ENCODE measurements around the gene NDUFA11. TPM values are rescaled to one million over a fixed set of nuclear protein-coding genes. Genes with fewer than 3 reads are reported as not detected.

The NDUFA11 gene
- total RNA-seq, 2 experiments from 2014 or later: 214 to 217 TPM

GRCh38 chr19:5896365-5897076, 7.1 kb downstream of the NDUFA11 start:
- Mint-ChIP-seq H3K27me3 (peaks cover 3% of the 10 kb centered on the region), H3K4me3 (no peak overlapping the region), H3K27ac (no peak overlapping the region), H3K9me3 (ENCODE audit: low read depth) (no peaks in the 10 kb centered on the region), H3K4me1 (peaks cover 11% of the 10 kb centered on the region), H3K36me3 (peaks cover 5% of the 10 kb centered on the region)
- CTCF ChIA-PET: interaction anchor here (1.0 kb wide), 1 partner anchor 92 kb away, joined by 5 read pairs; no protein-coding TSS in a partner anchor
- ATAC-seq (no peak), DNase-seq (no peak)

- H3K36me3 Mint-ChIP-seq: peaks cover under 1% of the 10 kb centered on the region
- H3K27ac Mint-ChIP-seq: no peak overlapping the region
- H3K27me3 Mint-ChIP-seq: peaks cover 3% of the 10 kb centered on the region
- H3K9me3 Mint-ChIP-seq (ENCODE audit: low read depth): no peaks in the 10 kb centered on the region
- H3K4me3 Mint-ChIP-seq: no peak overlapping the region
- ATAC-seq (no peak), DNase-seq (no peak)
- peaks cover 4% of the 10 kb centered on the region for H3K4me1 Mint-ChIP-seq
- CTCF ChIA-PET: interaction anchor here (0.9 kb wide), 1 partner anchor 92 kb away, joined by 3 read pairs; no protein-coding TSS in a partner anchor
These were observed 7.7 kb downstream of the NDUFA11 start for GRCh38 chr19:5895890-5896289.

- DNase-seq: no peak
- no peak overlapping the region for H3K27ac Mint-ChIP-seq
- ATAC-seq: no peak
- peaks cover 3% of the 10 kb centered on the region for H3K27me3 Mint-ChIP-seq
- no peaks in the 10 kb centered on the region for H3K36me3 Mint-ChIP-seq
- H3K9me3 Mint-ChIP-seq (ENCODE audit: low read depth): no peaks in the 10 kb centered on the region
- CTCF ChIA-PET: interaction anchor here (0.9 kb wide), 1 partner anchor 91 kb away, joined by 3 read pairs; no protein-coding TSS in a partner anchor
- no peak overlapping the region for H3K4me3 Mint-ChIP-seq
- H3K4me1 Mint-ChIP-seq: peaks cover 4% of the 10 kb centered on the region
These were observed 8.2 kb downstream of the NDUFA11 start for GRCh38 chr19:5895409-5895808.

GRCh38 chr19:5894704-5895349, 8.8 kb downstream of the NDUFA11 start:
- no peak overlapping the region for H3K4me3 Mint-ChIP-seq
- H3K9me3 Mint-ChIP-seq (ENCODE audit: low read depth): no peaks in the 10 kb centered on the region
- no peaks in the 10 kb centered on the region for H3K36me3 Mint-ChIP-seq
- DNase-seq (no peak), ATAC-seq (no peak)
- H3K27me3 Mint-ChIP-seq: peaks cover 3% of the 10 kb centered on the region
- H3K4me1 Mint-ChIP-seq: no peaks in the 10 kb centered on the region
- CTCF ChIA-PET: interaction anchor here (0.9 kb wide), 1 partner anchor 91 kb away, joined by 3 read pairs; no protein-coding TSS in a partner anchor
- no peak overlapping the region for H3K27ac Mint-ChIP-seq

GRCh38 chr19:5893907-5894703, 9.5 kb downstream of the NDUFA11 start:
- Mint-ChIP-seq H3K4me1 (no peaks in the 10 kb centered on the region), H3K36me3 (no peaks in the 10 kb centered on the region), H3K27ac (no peak overlapping the region), H3K27me3 (peaks cover 3% of the 10 kb centered on the region), H3K9me3 (ENCODE audit: low read depth) (no peaks in the 10 kb centered on the region), H3K4me3 (no peak overlapping the region)
- ATAC-seq (no peak), DNase-seq (no peak)
- CTCF ChIA-PET: interaction anchor here (1.5 to 1.6 kb wide), 2 partner anchors 10 to 90 kb away, joined by 5 to 7 read pairs; partner anchors contain the start of gene NDUFA11

- ATAC-seq (no peak), DNase-seq (no peak)
- Mint-ChIP-seq H3K36me3 (no peaks in the 10 kb centered on the region), H3K4me1 (no peaks in the 10 kb centered on the region), H3K9me3 (ENCODE audit: low read depth) (no peaks in the 10 kb centered on the region), H3K27ac (no peak overlapping the region), H3K27me3 (peaks cover 3% of the 10 kb centered on the region), H3K4me3 (no peak overlapping the region)
- CTCF ChIA-PET: interaction anchor here (0.9 to 1.6 kb wide), 4 partner anchors 10 to 90 kb away, joined by 3 to 7 read pairs (median 4); partner anchors contain the start of genes FUT6 and NDUFA11
These were observed 10.2 kb downstream of the NDUFA11 start for GRCh38 chr19:5893296-5893903.

GRCh38 chr19:5892772-5893275, 10.8 kb downstream of the NDUFA11 start:
- ATAC-seq (no peak), DNase-seq (no peak)
- Mint-ChIP-seq H3K4me3 (no peak overlapping the region), H3K27ac (no peak overlapping the region), H3K27me3 (peaks cover 3% of the 10 kb centered on the region), H3K36me3 (no peaks in the 10 kb centered on the region), H3K9me3 (ENCODE audit: low read depth) (no peaks in the 10 kb centered on the region), H3K4me1 (no peaks in the 10 kb centered on the region)
- CTCF ChIA-PET: interaction anchor here (0.9 to 3.1 kb wide), 6 partner anchors 11 to 129 kb away, joined by 3 to 19 read pairs (median 4); partner anchors contain the start of genes FUT6, NDUFA11 and NRTN

GRCh38 chr19:5891938-5892771, 11.4 kb downstream of the NDUFA11 start:
- no peaks in the 10 kb centered on the region for H3K9me3 Mint-ChIP-seq (ENCODE audit: low read depth)
- peak; percentile 60 for ATAC-seq
- H3K27ac Mint-ChIP-seq: no peak overlapping the region
- CTCF ChIA-PET: interaction anchor here (0.9 to 3.1 kb wide), 4 partner anchors 24 to 130 kb away, joined by 3 to 19 read pairs (median 3); partner anchors contain the start of genes FUT6 and NRTN
- H3K4me1 Mint-ChIP-seq: no peaks in the 10 kb centered on the region
- no peaks in the 10 kb centered on the region for H3K36me3 Mint-ChIP-seq
- DNase-seq: no peak
- peaks cover 3% of the 10 kb centered on the region for H3K27me3 Mint-ChIP-seq
- H3K4me3 Mint-ChIP-seq: no peak overlapping the region

- H3K27me3 Mint-ChIP-seq: peaks cover 3% of the 10 kb centered on the region
- no peaks in the 10 kb centered on the region for H3K4me1 Mint-ChIP-seq
- DNase-seq (no peak), ATAC-seq (no peak)
- H3K27ac Mint-ChIP-seq: no peak overlapping the region
- no peak overlapping the region for H3K4me3 Mint-ChIP-seq
- H3K9me3 Mint-ChIP-seq (ENCODE audit: low read depth): no peaks in the 10 kb centered on the region
- CTCF ChIA-PET: interaction anchor here (0.8 to 3.1 kb wide), 3 partner anchors 76 to 131 kb away, joined by 3 to 19 read pairs (median 3); partner anchors contain the start of gene NRTN
- H3K36me3 Mint-ChIP-seq: no peaks in the 10 kb centered on the region
These were observed 12.0 kb downstream of the NDUFA11 start for GRCh38 chr19:5891572-5891937.

- CTCF ChIA-PET: interaction anchor here (0.8 to 3.1 kb wide), 2 partner anchors 81 to 86 kb away, joined by 3 to 19 read pairs; partner anchors contain the start of gene NRTN
- no peak overlapping the region for H3K4me3 Mint-ChIP-seq
- no peak for ATAC-seq
- no peaks in the 10 kb centered on the region for H3K4me1 Mint-ChIP-seq
- no peaks in the 10 kb centered on the region for H3K9me3 Mint-ChIP-seq (ENCODE audit: low read depth)
- H3K27me3 Mint-ChIP-seq: peaks cover 3% of the 10 kb centered on the region
- H3K27ac Mint-ChIP-seq: no peak overlapping the region
- no peak for DNase-seq
- H3K36me3 Mint-ChIP-seq: no peaks in the 10 kb centered on the region
These were observed 13.5 kb downstream of the NDUFA11 start for GRCh38 chr19:5890099-5890498.

- CTCF ChIA-PET: interaction anchor here (3.1 kb wide), 1 partner anchor 85 kb away, joined by 19 read pairs; the partner anchor contains the start of gene NRTN
- no peak overlapping the region for H3K27ac Mint-ChIP-seq
- ATAC-seq: no peak
These were observed 14.2 kb downstream of the NDUFA11 start for GRCh38 chr19:5889288-5889971.

More at GRCh38 chr19:5889288-5889971, 14.2 kb downstream of the NDUFA11 start:
- H3K27me3 Mint-ChIP-seq: peaks cover 3% of the 10 kb centered on the region
- no peak for DNase-seq
- H3K4me1 Mint-ChIP-seq: no peaks in the 10 kb centered on the region
- H3K36me3 Mint-ChIP-seq: no peaks in the 10 kb centered on the region
- H3K9me3 Mint-ChIP-seq (ENCODE audit: low read depth): no peaks in the 10 kb centered on the region
- H3K4me3 Mint-ChIP-seq: no peak overlapping the region
